SK-N-SH treated with all-trans-retinoic acid at 6 μM for 48 hours (cell line): ENCODE measurements around the gene NEUROD4.

Experiments used
- ARNTL ChIP-seq: fragments of 450-650 bp; formaldehyde crosslinking; IDR thresholded peaks from 2 replicates; pipeline ENCODE4 v1.5.0; 2020; ENCODE audit warnings: low read depth, mild to moderate bottlenecking, moderate library complexity, borderline replicate concordance
- ESRRG ChIP-seq: fragments of 250-450 bp; sonication (Bioruptor Pico); IDR thresholded peaks from 2 replicates; pipeline ENCODE4 v1.6.1; 2021; ENCODE audit warnings: mild to moderate bottlenecking
- PATZ1 ChIP-seq: fragments of 250-450 bp; sonication (Bioruptor Pico); IDR thresholded peaks from 2 replicates; pipeline ENCODE4 v1.8.0; 2020; ENCODE audit warnings: mild to moderate bottlenecking, moderate library complexity, borderline replicate concordance
- PPARA ChIP-seq: fragments of 250-450 bp; sonication (Bioruptor Pico); IDR thresholded peaks from 2 replicates; pipeline ENCODE4 v1.5.0; 2020; ENCODE audit warnings: mild to moderate bottlenecking, borderline replicate concordance
- RARB ChIP-seq: fragments of 250-450 bp; sonication (Bioruptor Pico); IDR thresholded peaks from 2 replicates; pipeline ENCODE4 v1.8.0; 2021; ENCODE audit warnings: mild to moderate bottlenecking, moderate library complexity
- ZFP3 ChIP-seq: fragments of 250-450 bp; sonication (Bioruptor Pico); IDR thresholded peaks from 2 replicates; pipeline ENCODE4 v1.5.0; 2020; ENCODE audit warnings: mild to moderate bottlenecking, moderate library complexity
- ZFP30 ChIP-seq: fragments of 450-650 bp; formaldehyde crosslinking; IDR thresholded peaks from 2 replicates; pipeline ENCODE4 v1.5.0; 2022; ENCODE audit warnings: mild to moderate bottlenecking, moderate library complexity
- ZNF8 ChIP-seq: fragments of 450-650 bp; formaldehyde crosslinking; IDR thresholded peaks from 2 replicates; pipeline ENCODE4 v1.5.0; 2020; ENCODE audit warnings: mild to moderate bottlenecking, moderate library complexity

DNA sequence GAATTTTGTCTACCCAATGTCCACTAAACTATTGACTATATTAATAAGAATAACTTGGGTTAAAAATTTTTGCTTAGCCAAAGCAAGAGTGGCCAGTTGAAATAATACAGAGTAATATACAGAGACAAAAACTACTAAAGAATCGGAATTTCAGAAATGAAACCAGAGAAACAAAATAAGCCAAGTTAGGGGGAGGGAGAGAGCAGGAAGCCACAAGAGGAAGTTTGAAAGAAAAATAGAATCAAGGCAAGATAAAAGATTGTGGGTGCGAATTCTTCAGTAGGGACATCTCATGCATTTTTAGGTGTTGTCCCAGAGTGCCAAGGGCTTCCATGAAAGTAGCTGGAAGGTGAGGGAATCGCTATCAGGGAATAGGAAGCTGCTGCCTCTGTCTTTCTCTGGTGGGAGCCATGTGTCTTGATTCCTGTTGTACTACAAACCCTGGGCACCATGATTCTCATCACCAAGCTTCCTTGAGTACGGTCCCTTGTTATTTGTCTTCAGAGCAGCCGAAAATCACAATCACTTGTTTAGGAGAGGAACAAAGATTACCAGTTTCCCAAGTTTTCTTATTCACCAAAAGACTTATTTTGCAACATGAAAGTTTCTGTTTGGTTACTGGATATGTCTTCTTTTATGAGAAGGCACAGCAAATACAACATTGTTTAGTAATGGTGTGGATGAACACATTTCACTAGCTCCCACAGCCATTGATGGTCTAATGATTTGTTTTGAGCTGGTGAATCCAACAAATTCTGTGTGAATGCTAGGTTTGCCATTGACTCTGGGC is 16.7 kb downstream of the NEUROD4 start:
- TF ChIP-seq ZFP30 (CRISPR knock-in tag) (no peak), PPARA (CRISPR knock-in tag) (no peak), RARB (CRISPR knock-in tag) (no peak), PATZ1 (CRISPR knock-in tag) (no peak), ZFP3 (CRISPR knock-in tag) (no peak), ZNF8 (no peak), ESRRG (CRISPR knock-in tag) (no peak), ARNTL (CRISPR knock-in tag) (no peak)
